Measurements from ENCODE around the gene CRYBB3. TPM values are rescaled to one million over a fixed set of nuclear protein-coding genes. Genes with fewer than 3 reads are reported as not detected.
"Not testable (repeated sequence)": the region's sequence is repeated elsewhere in the genome, so short reads cannot be mapped to it uniquely, and the experiment has no call there.

CRYBB3 gene
- total RNA-seq, 2 donors from 2014 or later = not detected

- ATAC-seq = no peak
- DNase-seq = no peak
- Mint-ChIP-seq H3K27me3 (peaks cover 67% of the 10 kb centered on the region), H3K4me3 (no peak overlapping the region), H3K27ac (no peak overlapping the region), H3K36me3 (ENCODE audit: low read depth) (no peaks in the 10 kb centered on the region), H3K4me1 (no peaks in the 10 kb centered on the region)
- no peaks in the 10 kb centered on the region for H3K9me3 ChIP-seq (ENCODE audit: control insufficient read depth, low read length, poor library complexity, severe bottlenecking)
These were observed 20.3 kb downstream of the CRYBB3 start for GRCh38 chr22:25219948-25220442.

DNA sequence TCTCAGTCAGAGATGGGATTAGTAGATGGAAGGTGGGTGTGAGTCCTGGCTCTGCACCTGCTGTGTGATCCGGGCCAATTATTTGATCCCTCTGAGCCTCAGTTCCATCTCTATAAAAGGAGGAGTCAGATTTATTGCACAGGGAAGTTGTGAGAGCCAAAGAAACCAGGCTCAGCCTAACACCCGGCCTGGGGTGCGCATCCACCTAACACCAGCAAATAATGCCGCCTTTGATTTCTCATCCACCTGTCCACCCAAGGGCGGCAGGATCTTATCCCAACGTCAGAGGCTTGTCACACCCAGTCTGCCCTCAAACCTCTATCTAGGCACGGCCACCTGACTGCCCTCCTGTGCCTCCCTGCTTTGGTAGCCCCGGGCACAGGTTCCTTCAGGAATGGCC, 22.1 kb downstream of the CRYBB3 start:
- no peaks in the 10 kb centered on the region for H3K4me1 Mint-ChIP-seq

GRCh38 chr22:25223269-25223850, 23.7 kb downstream of the CRYBB3 start:
- H3K27me3 Mint-ChIP-seq = peaks cover 41% of the 10 kb centered on the region
- H3K4me1 Mint-ChIP-seq = no peaks in the 10 kb centered on the region
- no peak for ATAC-seq
- no peak overlapping the region for H3K27ac Mint-ChIP-seq
- no peak for DNase-seq
- H3K9me3 ChIP-seq (ENCODE audit: control insufficient read depth, low read length, poor library complexity, severe bottlenecking) = no peaks in the 10 kb centered on the region
- H3K36me3 Mint-ChIP-seq (ENCODE audit: low read depth) = no peaks in the 10 kb centered on the region
- H3K4me3 Mint-ChIP-seq = no peak overlapping the region

More for the DNA sequence above, 22.1 kb downstream of the CRYBB3 start:
- H3K27me3 Mint-ChIP-seq = peaks cover 55% of the 10 kb centered on the region
- H3K36me3 Mint-ChIP-seq (ENCODE audit: low read depth) = no peaks in the 10 kb centered on the region
- H3K27ac Mint-ChIP-seq = no peak overlapping the region
- no peaks in the 10 kb centered on the region for H3K9me3 ChIP-seq (ENCODE audit: control insufficient read depth, low read length, poor library complexity, severe bottlenecking)
- H3K4me3 Mint-ChIP-seq = no peak overlapping the region
- DNase-seq (no peak), ATAC-seq (no peak)

DNA sequence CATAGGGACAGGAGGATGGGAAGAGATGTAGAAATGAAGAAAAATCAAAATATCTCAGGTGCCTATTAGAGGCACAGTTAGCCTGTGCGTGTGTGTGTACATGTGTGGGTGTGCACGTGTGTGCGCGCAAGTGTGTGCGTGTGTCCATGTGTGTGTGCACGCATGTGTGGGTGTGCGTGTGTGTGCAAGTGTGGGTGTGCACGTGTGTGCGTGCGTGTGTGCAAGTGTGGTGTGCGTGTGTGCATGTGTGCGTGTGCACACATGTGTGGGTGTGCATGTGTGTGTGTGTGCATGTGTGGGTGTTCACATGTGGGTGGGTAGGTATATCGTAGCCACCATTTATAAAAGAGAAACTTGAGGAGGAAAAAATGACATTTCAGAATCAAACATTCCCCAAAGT, 29.2 kb downstream of the CRYBB3 start:
- no peak for ATAC-seq
- Mint-ChIP-seq H3K36me3 (ENCODE audit: low read depth) (peaks cover 3% of the 10 kb centered on the region), H3K27me3 (peaks cover 40% of the 10 kb centered on the region), H3K4me1 (no peaks in the 10 kb centered on the region), H3K4me3 (no peak overlapping the region), H3K27ac (no peak overlapping the region)
- H3K9me3 ChIP-seq (ENCODE audit: control insufficient read depth, low read length, poor library complexity, severe bottlenecking) = no peaks in the 10 kb centered on the region
- DNase-seq = no peak

GRCh38 chr22:25230760-25231159, 31.1 kb downstream of the CRYBB3 start:
- not testable (repeated sequence) for H3K4me1 Mint-ChIP-seq; H3K9me3 ChIP-seq (ENCODE audit: control insufficient read depth, low read length, poor library complexity, severe bottlenecking); ATAC-seq; H3K4me3 Mint-ChIP-seq; DNase-seq; H3K27ac Mint-ChIP-seq; H3K36me3 Mint-ChIP-seq (ENCODE audit: low read depth)
- H3K27me3 Mint-ChIP-seq = peaks cover 50% of the 10 kb centered on the region

GRCh38 chr22:25232301-25232700, 32.6 kb downstream of the CRYBB3 start:
- peaks cover 63% of the 10 kb centered on the region for H3K27me3 Mint-ChIP-seq
- H3K27ac Mint-ChIP-seq = no peak overlapping the region
- H3K36me3 Mint-ChIP-seq (ENCODE audit: low read depth) = peaks cover 3% of the 10 kb centered on the region
- no peak overlapping the region for H3K4me3 Mint-ChIP-seq
- H3K9me3 ChIP-seq (ENCODE audit: control insufficient read depth, low read length, poor library complexity, severe bottlenecking) = no peaks in the 10 kb centered on the region
- peaks cover 5% of the 10 kb centered on the region for H3K4me1 Mint-ChIP-seq
- ATAC-seq (no peak), DNase-seq (no peak)

GRCh38 chr22:25233706-25234105, 34.0 kb downstream of the CRYBB3 start:
- H3K36me3 Mint-ChIP-seq (ENCODE audit: low read depth); DNase-seq; ATAC-seq; H3K27ac Mint-ChIP-seq; H3K4me1 Mint-ChIP-seq; H3K4me3 Mint-ChIP-seq; H3K9me3 ChIP-seq (ENCODE audit: control insufficient read depth, low read length, poor library complexity, severe bottlenecking): not testable (repeated sequence)
- peaks cover 69% of the 10 kb centered on the region for H3K27me3 Mint-ChIP-seq

- ATAC-seq = peak; percentile 63
- peaks cover 73% of the 10 kb centered on the region for H3K27me3 Mint-ChIP-seq
- no peak overlapping the region for H3K4me3 Mint-ChIP-seq
These were observed 36.1 kb downstream of the CRYBB3 start for GRCh38 chr22:25235547-25236290.

GRCh38 chr22:25236417-25236816, 36.8 kb downstream of the CRYBB3 start:
- Mint-ChIP-seq H3K27me3 (peaks cover 78% of the 10 kb centered on the region), H3K36me3 (ENCODE audit: low read depth) (peaks cover 5% of the 10 kb centered on the region)
- no peak for ATAC-seq

More at GRCh38 chr22:25235547-25236290, 36.1 kb downstream of the CRYBB3 start:
- H3K9me3 ChIP-seq (ENCODE audit: control insufficient read depth, low read length, poor library complexity, severe bottlenecking) = no peaks in the 10 kb centered on the region
- Mint-ChIP-seq H3K4me1 (peaks cover 5% of the 10 kb centered on the region), H3K27ac (no peak overlapping the region), H3K36me3 (ENCODE audit: low read depth) (peaks cover 5% of the 10 kb centered on the region)
- peak in 1 of 3 donors; percentile 29 for DNase-seq

DNA sequence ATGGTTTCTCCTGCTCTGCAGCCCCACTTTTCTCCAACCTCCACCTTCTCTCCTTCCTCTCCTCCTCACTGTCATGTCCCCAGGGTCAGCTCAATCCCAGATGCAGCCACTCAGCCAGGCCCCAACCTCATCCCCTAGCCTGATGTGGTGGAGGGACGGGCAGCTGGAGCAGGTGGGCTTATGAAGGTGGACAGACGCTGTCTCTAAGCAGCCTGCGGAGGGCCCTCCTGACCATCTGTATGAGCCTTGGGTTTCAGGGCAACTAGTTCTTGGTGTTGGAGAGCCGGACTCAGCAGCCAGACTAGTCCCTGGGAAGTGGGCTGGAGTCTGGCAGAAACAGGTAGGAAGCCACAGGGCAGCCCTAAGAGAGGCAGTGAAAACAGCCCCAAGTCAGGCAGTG, 37.8 kb downstream of the CRYBB3 start:
- ATAC-seq (no peak), DNase-seq (no peak)
- H3K27me3 Mint-ChIP-seq = peaks cover 70% of the 10 kb centered on the region
- no peaks in the 10 kb centered on the region for H3K9me3 ChIP-seq (ENCODE audit: control insufficient read depth, low read length, poor library complexity, severe bottlenecking)
- H3K4me3 Mint-ChIP-seq = no peak overlapping the region
- H3K4me1 Mint-ChIP-seq = peaks cover 7% of the 10 kb centered on the region
- peaks cover 5% of the 10 kb centered on the region for H3K36me3 Mint-ChIP-seq (ENCODE audit: low read depth)
- no peak overlapping the region for H3K27ac Mint-ChIP-seq

More at GRCh38 chr22:25236417-25236816, 36.8 kb downstream of the CRYBB3 start:
- no peak for DNase-seq
- no peak overlapping the region for H3K4me3 Mint-ChIP-seq
- peaks cover 7% of the 10 kb centered on the region for H3K4me1 Mint-ChIP-seq
- no peak overlapping the region for H3K27ac Mint-ChIP-seq
- no peaks in the 10 kb centered on the region for H3K9me3 ChIP-seq (ENCODE audit: control insufficient read depth, low read length, poor library complexity, severe bottlenecking)

DNA sequence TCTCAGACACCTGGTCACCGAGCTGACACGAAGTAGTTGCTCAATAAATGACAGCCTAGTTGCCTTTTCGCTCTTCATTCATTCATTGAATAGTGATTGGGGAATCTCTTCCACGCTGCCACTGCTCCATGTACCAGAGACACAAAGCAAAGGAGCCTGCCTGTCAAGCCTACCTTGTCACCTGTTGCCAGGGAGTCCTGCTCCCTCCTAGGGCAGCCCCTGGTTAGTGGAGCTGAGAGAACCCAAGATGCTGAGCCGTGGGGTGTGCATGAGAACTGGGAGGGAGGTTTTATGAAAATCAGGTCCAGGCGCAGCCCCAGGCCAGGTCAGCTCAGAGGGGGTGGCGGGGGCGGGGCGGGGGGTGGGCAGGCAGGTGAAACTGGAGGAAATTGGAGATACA, 38.4 kb downstream of the CRYBB3 start:
- H3K4me1 Mint-ChIP-seq; H3K9me3 ChIP-seq (ENCODE audit: control insufficient read depth, low read length, poor library complexity, severe bottlenecking); H3K36me3 Mint-ChIP-seq (ENCODE audit: low read depth); H3K4me3 Mint-ChIP-seq; H3K27ac Mint-ChIP-seq; ATAC-seq; DNase-seq: not testable (repeated sequence)
- H3K27me3 Mint-ChIP-seq = peaks cover 64% of the 10 kb centered on the region

DNA sequence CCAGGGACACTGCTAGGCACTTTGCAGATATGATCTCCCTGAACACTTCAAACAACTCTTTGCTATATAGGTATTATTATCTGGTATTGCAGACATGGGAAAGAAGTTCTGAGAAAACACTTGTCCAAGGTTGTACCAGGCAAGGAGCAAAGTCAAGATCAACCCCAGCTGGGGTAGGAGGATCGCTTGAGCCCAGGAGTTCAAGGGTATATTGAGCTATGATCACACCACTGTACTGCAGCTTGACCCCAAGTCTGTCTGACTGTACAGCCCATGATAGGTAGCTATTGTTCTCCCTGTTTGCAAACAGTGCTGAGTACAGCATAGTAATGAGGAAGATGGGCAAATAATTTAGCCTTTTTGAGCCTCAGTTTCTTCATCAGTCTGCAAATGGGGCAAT, 55.5 kb downstream of the CRYBB3 start:
- not testable (repeated sequence) for H3K27me3 Mint-ChIP-seq; H3K27ac Mint-ChIP-seq; H3K4me1 Mint-ChIP-seq; ATAC-seq; H3K9me3 ChIP-seq (ENCODE audit: control insufficient read depth, low read length, poor library complexity, severe bottlenecking); H3K36me3 Mint-ChIP-seq (ENCODE audit: low read depth); H3K4me3 Mint-ChIP-seq; DNase-seq
